Measurements from ENCODE around the gene BMERB1.
A peak's percentile ranks its signal among the peaks of the same experiment; 100 is the strongest.
"Not testable (repeated sequence)": the region's sequence is repeated elsewhere in the genome, so short reads cannot be mapped to it uniquely, and the experiment has no call there.

Gene BMERB1

DNA sequence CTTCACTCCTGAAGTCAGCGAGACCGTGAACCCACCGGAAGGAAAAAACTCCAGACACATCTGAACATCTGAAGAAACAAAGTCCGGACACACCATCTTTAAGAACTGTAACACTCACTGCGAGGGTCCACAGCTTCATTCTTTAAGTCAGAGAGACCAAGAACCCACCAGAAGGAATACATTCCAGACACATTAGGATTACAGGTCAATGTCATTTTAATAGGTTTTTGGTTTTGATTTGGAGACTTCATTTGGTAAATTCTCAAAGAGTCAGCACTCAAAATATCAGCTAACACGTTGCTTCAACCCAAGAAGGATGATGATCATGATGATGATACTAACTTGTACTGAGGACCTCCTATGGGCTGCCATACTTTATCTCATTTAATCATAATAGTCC is 7.6 kb upstream of the BMERB1 start:
- no peak for DNase-seq

DNA sequence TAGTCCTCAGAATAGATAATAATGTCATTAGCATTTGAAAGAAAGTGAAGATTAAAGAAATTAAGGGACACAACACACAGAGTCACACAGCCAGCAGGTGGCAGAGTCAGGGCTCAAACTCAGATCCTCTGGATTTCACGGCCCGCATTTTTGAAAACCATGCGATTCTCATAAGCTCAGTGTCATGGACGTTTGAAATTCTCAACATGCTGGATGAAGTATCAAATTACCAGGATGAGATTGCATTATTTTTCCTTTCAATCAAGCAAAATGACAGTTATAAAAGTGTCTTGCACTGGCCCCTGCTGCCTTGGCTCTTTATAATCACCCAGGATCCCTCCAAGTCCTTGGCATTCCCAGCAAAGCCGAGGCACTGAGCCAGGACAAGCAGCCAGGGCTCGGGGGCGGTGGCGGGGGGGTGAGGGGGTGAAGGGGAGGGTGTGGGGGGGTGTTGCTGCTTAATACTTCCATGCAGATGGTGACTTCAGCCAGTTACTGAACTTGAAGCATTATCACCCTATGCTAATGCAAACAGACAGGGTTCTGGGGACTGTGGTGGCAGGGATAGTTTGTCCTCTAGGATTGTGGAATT is 6.6 kb upstream of the BMERB1 start:
- DNase-seq = peak; percentile 12 to 47 (median 25)

DNA sequence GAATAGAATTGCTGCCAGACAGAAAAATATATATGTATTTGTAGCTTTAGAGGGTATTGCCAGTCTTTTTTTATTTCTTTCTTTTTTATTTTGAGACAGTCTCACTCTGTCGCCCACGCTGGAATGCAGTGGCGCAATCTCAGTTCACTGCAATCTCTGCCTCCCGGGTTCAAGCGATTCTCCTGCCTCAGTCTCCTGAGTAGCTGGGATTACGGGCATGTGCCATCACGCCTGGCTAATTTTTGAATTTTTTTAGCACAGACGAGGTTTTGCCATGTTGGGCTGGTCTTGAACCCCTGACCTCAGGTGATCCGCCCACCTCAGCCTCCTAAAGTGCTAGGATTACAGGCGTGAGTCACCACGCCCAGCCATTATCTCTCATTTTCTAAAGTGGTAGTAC is 3.5 kb upstream of the BMERB1 start:
- not testable (repeated sequence) for DNase-seq

DNA sequence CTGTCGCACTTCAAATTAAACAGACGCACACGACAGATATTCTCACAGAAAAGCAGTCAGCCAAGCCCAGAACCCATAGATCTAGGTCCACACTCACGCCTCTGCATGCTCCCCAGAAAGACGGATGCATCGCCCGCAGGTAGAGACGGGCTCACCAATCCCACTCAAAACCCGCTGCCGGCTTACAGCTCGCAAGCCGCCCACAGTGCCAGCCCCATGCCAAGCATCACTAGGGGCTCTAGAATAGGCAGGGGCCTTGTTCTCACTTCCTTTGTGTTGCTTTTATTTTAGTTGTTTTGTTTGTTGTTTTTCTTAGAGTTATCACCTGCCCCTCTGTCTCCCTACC is 336 bp upstream of the BMERB1 start:
- DNase-seq = no peak

DNA sequence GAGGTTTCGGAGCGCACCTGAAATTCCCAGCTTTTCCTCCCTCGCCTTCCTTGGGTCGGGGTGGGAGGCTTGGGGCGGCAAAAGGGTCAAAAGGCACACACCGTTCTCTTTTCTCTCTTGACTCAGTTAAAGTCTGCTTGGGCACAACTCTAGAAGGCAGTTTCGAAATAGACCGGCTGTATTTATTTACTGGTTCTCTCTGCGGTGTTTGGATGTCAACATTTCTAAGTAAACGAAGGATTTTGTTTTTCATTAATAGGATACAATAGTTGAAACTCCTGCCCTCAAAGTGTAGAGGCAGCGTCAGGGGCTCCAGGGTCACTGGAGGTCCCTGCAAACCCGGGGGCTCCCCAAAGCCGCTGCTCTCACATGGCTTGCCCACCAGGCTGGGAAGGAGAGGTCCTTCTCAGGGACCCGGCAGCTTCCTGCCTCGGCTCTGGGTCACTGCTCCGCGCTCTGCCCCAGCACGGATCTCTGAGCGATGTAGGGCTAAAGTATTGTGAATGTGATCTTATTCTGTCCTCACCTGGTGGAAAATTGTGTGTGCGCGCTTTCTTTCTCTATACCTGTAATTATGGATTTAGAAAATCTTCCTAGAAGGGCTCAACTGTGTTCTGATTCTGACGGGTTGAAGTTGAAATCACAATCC is 952 bp downstream of the BMERB1 start:
- DNase-seq = no peak

DNA sequence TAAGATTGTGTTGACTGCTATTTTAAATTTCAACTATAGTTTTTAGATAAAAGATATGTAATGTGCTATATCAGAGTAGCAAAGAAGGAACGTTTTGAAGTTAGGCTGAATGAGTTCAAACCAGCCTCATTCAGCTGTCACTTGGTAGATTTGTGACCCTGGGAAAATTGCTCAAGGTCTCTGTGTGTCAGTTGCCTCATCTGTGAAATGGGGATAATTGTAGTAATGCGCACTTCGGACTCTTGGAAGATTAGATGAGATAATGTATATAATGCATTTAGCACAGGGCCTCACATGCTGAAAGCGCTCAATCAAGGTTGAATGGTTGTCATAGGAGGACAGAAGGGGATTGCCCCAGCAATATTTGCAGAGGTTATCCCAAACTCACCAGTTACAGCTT is 4.7 kb downstream of the BMERB1 start:
- DNase-seq = no peak

DNA sequence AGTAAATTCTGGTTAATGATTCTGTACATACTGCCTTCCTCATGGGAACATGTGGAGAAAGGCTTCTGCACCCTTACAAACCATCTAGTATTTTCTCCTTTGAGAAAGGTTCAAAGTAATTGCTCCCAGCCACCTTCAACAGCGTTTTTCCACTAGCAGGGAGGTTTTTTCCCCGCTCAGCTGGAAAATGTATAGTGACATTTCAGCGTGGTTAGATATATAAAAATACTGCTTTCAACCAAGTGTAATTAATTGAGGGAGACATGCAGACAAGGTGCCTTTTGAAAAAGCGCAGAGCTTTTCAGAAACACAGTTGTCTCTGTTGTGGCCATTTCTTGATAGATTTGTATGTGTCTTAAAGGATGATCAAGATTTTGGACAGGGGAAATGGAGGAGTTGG is 5.1 kb downstream of the BMERB1 start:
- no peak for DNase-seq

DNA sequence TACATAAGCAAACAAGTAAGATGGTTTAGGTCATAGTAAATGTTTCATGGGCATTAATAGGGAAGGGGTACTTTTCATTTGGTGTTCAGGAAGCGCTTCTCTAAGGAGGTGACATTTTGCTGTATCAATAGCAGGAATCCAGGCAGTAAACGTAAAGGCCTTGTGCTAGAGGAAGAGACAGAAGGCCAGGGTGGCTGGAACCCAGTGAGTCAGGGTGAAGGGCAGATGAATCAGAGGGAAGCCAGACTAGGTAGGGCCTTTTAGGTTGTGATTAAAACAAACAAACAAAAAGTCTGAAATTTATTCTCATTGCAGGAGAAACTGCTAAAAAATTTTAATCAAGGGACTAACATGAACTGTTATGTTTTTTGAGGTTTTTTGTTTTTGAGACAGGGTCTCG is 6.5 kb downstream of the BMERB1 start:
- no peak for DNase-seq

DNA sequence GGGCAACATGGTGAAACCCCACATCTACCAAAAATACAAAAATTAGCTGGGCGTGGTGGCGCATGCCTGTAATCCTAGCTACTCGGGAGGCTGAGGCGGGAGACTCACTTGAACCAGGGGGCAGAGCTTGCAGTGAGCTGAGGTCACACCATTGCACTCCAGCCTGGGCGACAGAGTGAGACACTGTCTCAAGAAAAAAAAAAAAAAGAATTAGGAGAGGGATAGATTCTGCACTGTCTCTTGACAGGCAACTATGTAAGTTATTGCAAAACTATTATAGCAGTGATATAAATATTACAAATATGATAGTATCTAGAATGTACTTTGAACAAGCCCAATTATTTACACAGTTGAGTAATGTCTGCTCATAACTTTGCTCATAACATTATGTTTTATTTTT is 7.8 kb downstream of the BMERB1 start:
- DNase-seq = not testable (repeated sequence)

DNA sequence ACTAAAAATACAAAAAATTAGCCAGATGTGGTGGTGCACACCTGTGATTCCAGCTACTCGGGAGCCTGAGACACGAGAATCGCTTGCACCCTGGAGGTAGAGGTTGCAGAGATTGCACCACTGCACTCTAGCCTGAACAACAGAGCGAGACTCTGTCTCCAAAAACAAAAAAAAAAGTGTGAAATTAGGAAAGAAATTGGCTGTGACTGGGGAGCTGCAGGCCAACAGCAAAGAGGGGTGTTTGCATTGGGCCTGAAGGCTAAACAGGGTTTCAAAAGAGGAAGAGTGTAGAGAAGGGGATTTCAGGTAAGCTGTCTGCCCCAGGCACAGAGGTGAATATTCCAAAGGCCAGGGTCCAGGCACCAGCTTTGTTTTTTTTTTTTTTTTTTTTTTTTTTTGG is 9.4 kb downstream of the BMERB1 start:
- DNase-seq = no peak

DNA sequence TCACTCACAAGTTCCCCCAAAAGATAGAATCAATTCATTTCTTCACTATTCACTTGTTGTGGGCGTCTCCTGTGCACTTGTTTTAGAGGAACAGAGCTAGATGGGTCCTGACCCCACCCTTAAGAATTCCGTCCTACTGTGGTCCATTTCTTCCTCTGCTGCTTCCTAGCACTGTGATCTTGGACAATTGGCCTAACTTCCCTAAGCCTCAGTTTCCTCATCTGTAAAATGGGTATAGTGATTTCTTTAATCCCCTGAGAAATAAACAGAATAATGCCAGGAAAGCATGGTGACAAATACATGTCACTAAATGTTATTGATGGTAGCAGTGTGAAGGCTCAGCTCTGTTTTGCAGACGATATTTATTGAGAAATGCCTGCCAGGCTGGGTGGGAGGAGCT is 9.9 kb downstream of the BMERB1 start:
- no peak for DNase-seq

DNA sequence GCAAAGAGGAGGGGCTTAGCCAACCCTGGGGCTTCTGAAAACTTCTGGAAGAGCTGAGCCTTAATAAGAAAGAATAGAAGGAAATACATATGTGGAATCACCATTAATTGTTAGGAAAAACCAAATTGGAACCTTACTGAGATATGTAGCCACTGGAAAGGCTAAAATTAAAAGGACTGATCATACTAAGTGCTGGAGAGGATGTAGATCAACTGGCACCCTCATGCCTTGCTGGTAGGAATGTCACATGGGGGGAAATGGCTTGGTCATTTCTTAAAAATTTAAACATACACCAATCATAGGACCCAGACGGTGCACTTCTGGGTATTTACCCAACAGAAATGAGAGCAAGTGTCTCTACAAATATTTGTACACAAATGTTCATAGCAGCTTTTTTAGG is 11.1 kb downstream of the BMERB1 start:
- DNase-seq = no peak

DNA sequence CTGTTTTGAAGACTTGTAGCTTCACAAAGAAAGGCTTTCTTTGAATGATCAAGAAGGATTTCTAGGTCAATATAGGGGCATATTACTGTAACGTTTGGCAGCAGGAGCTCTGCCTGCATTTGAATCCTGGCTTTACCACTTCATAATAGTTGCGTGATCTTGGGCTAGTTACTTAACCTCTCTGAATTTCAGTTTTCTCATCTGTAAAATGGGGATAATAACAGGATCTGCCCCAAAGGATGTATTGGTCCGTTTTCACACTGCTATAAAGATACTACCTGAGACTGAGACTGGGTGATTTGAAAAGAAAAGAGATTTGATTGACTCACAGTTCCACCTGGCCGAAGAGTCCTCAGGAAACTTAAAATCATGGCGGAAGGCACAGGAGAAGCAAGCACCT is 12.5 kb downstream of the BMERB1 start:
- DNase-seq = no peak

DNA sequence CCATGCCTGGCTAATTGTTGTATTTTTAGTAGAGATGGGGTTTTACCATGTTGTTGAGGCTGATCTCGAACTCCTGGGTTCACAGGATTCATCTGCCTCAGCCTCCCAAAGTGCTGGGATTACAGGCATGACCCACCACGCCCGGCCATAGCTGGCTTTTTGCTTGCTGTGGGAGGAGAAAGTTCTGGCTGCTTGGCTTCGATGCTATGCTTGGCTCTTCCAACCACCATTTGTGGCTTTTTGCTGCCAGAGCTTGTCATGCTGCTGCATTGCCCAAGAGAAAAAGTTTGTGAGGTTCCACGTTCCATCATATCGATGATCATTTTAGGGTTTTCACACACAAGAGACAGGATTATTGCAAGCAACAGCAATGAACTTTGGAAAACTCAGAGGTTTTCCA is 16.2 kb downstream of the BMERB1 start:
- no peak for DNase-seq

DNA sequence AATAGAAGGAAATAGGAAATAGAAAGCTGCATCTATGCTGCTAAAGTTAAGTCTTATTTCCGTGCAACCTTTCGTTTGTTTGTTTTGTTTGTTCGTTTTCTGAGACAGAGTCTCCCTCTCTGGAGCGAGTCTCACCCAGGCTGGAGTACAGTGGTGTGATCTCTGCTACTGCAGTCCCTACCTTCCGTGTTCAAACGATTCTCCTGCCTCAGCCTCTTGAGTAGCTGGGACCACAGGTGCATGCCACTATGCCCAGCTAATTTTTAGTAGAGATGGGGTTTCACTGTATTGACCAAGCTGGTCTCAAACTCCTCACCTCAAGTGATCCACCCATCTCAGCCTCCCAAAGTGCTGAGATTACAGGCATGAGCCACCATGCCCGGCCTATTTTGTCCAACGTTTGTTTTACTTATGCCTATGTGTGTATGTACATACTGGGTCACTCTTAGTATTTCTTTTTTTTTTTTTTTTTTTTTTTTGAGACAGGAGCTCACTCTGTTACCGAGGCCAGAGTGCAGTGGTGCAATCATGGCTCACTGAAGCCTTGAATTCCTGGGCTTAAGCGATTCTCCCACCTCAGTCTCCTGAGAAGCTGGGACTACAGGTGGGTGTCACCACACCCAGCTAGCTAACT is 16.8 kb downstream of the BMERB1 start:
- DNase-seq = no peak

DNA sequence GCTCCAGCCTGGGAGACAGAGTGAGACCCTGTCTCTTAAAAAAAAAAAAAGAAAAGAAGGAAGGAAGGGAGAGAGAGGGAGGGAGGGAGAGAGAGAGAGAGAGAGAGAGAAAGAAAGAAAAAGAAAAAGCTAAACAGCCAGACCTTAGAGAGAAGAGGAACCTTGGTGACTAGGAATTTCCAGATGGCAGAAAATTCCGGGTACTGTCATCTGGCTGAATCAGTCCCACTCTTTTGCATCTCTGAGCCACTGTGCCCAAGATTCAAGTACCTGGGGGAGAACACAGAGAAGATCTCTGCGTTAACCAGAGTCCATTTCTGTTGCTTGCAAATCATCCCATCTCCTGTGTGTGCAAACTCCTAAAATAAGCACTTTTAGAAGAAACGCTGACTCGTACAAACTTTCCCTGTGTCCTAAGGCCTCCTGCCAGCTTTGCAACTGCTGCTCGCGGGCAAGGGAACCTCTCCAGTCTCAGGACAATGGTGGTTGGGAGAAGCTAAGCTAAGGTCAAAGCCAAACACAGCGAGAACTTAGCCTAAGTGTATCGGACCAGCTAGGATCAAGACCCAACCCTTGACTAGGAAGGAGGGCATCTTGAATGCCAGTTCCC is 18.0 kb downstream of the BMERB1 start:
- DNase-seq = no peak

DNA sequence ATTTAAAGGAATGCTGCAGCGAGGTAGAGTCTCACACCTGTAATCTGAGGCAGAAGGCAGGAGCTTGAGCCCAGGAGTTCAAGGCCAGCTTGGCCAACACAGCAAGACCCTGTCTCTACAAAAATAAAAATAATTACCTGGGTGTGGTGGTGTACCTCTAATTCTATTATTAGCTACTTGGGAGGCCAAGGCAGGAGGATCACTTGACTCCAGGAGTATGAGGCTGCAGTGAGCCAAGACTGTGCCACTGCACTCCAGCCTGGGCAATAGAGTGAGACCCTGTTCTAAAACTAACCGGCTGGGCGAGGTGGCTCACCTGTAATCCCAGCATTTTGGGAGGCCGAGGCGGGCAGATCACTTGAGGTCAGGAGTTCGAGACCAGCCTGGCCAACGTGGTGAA is 18.9 kb downstream of the BMERB1 start:
- not testable (repeated sequence) for DNase-seq

DNA sequence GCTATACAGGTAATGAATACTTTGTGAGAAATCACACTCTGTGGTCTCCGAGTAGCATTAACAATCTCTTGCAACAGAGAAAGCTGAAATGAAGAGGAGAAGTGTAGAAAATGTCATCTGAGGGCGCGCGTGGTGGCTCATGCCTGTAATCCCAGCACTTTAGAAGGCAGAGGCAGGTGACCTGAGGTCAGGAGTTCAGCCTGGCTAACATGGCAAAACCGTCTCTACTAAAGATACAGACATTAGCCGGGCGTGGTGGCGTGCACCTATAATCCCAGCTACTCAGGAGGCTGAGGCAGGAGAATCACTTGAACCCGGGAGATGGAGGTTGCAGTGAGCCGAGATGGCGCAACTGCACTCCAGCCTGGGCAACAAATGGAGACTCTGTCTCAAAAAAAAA is 20.5 kb downstream of the BMERB1 start:
- DNase-seq = not testable (repeated sequence)

DNA sequence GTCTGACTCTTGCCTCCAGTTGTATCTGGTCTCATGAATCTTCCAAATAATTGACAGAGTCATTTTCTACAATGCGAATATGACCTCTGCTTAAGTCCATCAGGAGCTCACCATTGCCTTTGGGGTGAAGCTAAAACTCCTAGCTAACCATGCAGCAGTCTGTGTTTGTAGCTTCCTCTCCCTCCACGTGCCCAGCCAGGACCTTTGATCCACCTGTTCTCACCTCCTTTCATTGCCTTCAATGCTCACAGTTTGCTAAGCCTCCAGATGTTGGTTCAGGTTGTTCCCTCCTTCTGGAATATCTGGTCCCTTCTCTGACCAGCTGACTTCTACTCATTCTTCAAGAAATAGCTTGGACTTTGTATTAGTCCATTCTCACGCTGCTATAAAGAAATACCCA is 23.0 kb downstream of the BMERB1 start:
- no peak for DNase-seq

DNA sequence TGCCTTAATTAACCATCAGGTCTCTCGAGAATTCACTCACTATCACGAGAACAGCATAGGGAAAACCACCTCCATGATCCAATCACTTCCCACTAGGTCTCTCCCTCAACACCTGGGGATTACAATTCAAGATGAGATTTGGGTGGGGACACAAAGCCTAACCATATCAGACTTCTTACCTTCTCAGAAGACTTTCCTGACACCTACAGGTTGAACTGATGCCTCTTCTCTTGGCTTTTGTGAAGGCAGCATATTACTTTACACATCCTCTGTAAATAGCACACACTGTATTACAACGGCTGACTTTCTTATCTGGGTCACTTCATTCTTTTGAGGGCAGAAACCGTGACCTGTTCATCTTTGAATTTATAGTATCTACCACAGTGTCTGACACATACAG is 23.6 kb downstream of the BMERB1 start:
- no peak for DNase-seq

DNA sequence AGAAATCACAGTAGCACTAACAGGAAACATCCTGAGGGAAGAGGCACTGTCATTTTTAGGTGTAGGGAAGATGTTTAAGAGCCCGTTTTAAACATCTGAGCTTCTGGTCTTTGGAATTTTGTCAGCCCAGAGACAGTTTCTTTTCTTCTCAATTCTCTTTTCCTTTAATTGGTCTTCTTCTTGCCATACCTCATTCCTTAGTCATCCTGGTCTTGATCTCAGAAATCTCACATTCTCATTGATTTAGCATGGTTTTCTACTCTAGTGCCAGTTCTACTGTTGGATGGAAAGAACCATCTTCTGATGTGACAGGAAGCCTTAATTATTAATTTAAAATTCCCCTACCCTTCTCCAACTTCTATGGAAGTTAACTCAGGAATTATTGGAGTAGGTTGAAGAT is 25.4 kb downstream of the BMERB1 start:
- no peak for DNase-seq

DNA sequence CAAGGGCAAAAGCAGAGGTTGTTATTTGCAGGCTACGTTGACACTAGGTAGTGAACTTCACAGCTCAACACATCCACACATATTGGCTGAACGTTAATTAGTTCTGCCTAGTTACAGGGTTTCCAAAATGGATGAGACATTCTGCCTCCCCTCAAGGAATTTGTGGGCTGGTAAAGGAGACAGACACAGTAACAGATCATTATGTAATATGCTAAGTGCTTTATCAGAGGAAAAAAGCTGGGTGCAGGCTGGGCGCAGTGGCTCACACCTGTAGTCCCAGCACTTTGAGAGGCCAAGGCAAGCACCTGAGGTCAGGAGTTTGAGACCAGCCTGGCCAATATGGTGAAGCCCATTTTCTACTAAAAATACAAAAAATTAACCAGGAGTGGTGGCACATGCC is 26.2 kb downstream of the BMERB1 start:
- DNase-seq = no peak

DNA sequence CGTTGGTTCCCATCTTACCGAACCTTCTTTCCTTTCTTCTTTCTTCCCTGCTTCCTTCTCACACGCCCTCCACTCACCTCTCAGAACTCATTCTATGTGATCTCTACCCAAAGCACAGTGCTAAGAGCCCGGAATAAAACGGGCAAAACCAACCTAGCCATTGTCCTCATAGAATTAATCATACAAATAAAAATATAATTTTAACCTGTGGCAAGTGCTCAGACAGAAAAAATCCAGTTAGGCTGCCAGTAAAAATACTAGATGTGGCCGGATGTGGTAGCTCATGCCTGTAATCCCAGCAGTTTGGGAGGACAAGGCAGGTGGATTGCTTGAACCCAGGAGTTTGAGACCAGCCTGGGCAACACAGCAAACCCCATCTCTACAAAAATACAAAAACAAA is 27.0 kb downstream of the BMERB1 start:
- DNase-seq = no peak

All from T-helper 1 cell (primary cell).